ENCODE data around the gene PLCB4.

The PLCB4 gene

GRCh38 chr20:9103955-9104354 is 35.1 kb downstream of the PLCB4 start:
- no peak overlapping the region for H3K4me3 ChIP-seq (ENCODE audit: low read length)
- TF ChIP-seq ZNF274 (IDR thresholded peaks at IDR 0.05; ENCODE audit: low read depth, low read length) = no peak

DNA sequence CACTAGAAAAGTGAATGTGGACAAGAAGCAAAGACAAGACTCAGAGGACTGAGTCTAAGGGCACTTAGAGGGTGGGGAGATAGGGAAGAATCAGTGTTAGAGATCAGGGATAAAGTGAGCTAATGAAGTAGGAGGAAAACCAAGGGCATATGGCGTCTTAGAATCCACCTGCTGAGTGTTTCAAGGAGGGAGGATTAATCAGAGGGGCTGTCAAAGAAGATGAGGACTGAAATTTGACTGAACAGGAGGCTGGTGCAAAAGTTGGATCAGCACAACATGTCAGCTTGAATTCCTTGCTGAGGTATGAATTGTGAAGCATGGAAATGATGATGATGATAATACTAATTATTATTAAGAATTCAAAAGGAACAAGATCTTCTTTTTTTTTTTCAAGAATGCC is 39.4 kb downstream of the PLCB4 start:
- no peak overlapping the region for H3K4me3 ChIP-seq (ENCODE audit: low read length)
- TF ChIP-seq ZNF274 (IDR thresholded peaks at IDR 0.05; ENCODE audit: low read depth, low read length) = no peak

- no peak for TF ChIP-seq ZNF274 (IDR thresholded peaks at IDR 0.05; ENCODE audit: low read depth, low read length)
- no peak overlapping the region for H3K4me3 ChIP-seq (ENCODE audit: low read length)
These were observed 40.7 kb downstream of the PLCB4 start for GRCh38 chr20:9109566-9109965.

GRCh38 chr20:9110365-9110764 is 41.5 kb downstream of the PLCB4 start:
- no peak overlapping the region for H3K4me3 ChIP-seq (ENCODE audit: low read length)
- no peak for TF ChIP-seq ZNF274 (IDR thresholded peaks at IDR 0.05; ENCODE audit: low read depth, low read length)

GRCh38 chr20:9110916-9111432 is 42.1 kb downstream of the PLCB4 start:
- TF ChIP-seq ZNF274 (IDR thresholded peaks at IDR 0.05; ENCODE audit: low read depth, low read length) = no peak
- no peak overlapping the region for H3K4me3 ChIP-seq (ENCODE audit: low read length)

DNA sequence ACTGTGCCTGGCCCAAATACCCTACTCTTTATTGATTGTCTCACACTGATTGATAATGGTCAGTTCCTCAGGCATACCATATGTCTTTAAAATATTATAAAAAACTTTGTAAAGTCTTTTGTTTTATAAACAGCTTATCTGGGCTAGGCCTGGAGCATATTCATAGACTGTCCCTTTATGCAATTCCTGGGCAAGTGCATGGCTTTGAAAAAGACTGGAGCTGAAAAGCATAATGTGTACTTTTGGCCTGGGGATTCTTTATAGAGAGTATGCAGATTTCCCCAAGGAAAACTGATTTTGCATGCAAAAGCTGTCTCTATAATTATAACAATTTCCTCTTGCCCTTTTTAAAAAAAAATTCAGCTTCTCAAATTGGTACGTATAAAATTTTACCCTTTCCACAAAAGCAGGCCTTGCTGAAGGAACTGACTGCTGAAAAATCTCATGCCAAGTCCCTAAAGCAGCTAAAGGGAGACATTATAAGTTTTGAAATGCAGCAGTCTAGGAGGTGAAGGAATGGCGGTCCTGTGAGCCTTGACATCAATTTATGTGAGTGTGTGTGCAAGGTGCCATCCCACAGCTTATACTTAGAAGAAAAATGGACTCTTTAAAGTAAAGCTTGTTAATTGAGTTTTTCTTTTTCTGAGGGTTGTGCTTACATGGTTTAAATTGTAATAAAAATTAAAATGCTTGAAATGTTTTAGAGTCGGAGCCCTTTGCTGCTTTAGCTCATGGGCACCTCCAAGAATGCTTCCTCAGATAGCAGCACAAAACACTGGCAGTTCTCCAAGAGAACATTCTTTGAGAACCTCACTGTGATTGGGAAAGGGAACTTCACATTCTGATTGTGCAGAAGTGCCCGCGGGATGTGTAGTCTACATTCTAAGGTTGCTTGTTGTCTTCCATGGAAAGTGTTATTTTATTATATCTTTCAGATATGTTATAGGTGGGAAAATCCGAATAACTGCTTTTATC is 43.9 kb downstream of the PLCB4 start:
- no peak overlapping the region for H3K4me3 ChIP-seq (ENCODE audit: low read length)
- no peak for TF ChIP-seq ZNF274 (IDR thresholded peaks at IDR 0.05; ENCODE audit: low read depth, low read length)

DNA sequence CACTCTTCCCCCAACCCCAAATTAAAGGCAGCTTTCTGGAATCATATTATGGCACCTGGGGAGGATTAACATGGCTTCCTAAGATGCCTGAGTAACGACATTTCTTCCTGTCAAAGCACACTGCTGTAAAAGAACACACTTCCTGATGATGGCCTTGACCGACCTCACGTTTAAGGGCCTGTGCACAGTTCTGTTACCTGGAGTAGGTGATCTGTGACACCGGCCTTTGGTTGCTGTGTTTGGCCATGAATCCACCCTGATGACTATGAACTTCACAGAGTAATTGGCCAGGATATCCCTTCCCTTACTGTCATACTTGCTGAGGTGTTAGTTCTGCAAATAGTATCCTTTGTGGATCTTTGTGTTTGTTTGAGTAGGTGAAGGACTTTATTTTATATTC is 45.8 kb downstream of the PLCB4 start:
- no peak for TF ChIP-seq ZNF274 (IDR thresholded peaks at IDR 0.05; ENCODE audit: low read depth, low read length)
- H3K4me3 ChIP-seq (ENCODE audit: low read length) = no peak overlapping the region

- no peak for TF ChIP-seq ZNF274 (IDR thresholded peaks at IDR 0.05; ENCODE audit: low read depth, low read length)
- no peak overlapping the region for H3K4me3 ChIP-seq (ENCODE audit: low read length)
These were observed 48.7 kb downstream of the PLCB4 start for GRCh38 chr20:9117548-9117947.

GRCh38 chr20:9119776-9120175 is 50.9 kb downstream of the PLCB4 start:
- TF ChIP-seq ZNF274 (IDR thresholded peaks at IDR 0.05; ENCODE audit: low read depth, low read length) = no peak
- no peak overlapping the region for H3K4me3 ChIP-seq (ENCODE audit: low read length)

DNA sequence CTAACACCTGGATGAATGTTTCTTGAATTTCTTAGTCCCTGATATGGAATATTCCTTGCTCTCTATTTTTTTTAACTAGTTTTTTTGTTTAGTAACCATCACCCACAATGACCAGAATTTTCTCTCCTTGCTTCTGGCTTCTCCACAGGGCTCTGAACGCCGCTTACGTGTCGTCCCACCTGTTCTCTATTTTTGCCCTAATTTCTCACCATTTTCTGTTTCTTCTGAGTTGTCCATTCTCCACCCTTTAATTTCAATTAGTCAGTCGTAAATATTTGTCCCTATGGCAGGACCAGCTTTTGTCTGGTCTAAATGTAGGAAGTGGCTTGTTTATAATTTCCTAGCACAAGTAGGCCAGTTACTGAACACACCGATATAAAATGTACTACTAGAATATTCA is 52.3 kb downstream of the PLCB4 start:
- H3K4me3 ChIP-seq (ENCODE audit: low read length) = no peak overlapping the region
- TF ChIP-seq ZNF274 (IDR thresholded peaks at IDR 0.05; ENCODE audit: low read depth, low read length) = no peak

GRCh38 chr20:9122571-9122970 is 53.7 kb downstream of the PLCB4 start:
- no peak for TF ChIP-seq ZNF274 (IDR thresholded peaks at IDR 0.05; ENCODE audit: low read depth, low read length)
- H3K4me3 ChIP-seq (ENCODE audit: low read length) = no peak overlapping the region

- H3K4me3 ChIP-seq (ENCODE audit: low read length) = no peak overlapping the region
- no peak for TF ChIP-seq ZNF274 (IDR thresholded peaks at IDR 0.05; ENCODE audit: low read depth, low read length)
These were observed 57.6 kb downstream of the PLCB4 start for GRCh38 chr20:9126527-9126926.

- H3K4me3 ChIP-seq (ENCODE audit: low read length) = no peak overlapping the region
- no peak for TF ChIP-seq ZNF274 (IDR thresholded peaks at IDR 0.05; ENCODE audit: low read depth, low read length)
These were observed 59.7 kb downstream of the PLCB4 start for GRCh38 chr20:9128568-9128967.

DNA sequence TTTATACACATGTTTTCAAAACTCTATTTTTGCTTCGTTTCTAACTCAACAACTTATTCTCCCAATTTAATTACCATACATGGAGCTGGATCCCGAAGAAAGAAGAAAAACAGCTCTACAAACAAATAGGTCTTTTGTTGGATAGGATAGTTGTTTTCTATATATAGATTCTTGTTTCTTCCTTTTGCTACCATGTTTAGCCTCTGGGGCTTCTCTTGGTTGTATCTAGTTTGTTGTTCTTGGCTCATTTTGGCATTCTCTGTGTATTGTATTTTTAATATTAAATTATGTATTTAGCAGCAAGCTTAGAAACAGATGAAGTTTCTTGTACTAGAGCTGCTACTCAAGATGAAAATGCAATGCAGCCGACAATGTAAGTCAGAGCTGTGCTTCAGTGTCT is 60.9 kb downstream of the PLCB4 start:
- no peak overlapping the region for H3K4me3 ChIP-seq (ENCODE audit: low read length)
- no peak for TF ChIP-seq ZNF274 (IDR thresholded peaks at IDR 0.05; ENCODE audit: low read depth, low read length)

DNA sequence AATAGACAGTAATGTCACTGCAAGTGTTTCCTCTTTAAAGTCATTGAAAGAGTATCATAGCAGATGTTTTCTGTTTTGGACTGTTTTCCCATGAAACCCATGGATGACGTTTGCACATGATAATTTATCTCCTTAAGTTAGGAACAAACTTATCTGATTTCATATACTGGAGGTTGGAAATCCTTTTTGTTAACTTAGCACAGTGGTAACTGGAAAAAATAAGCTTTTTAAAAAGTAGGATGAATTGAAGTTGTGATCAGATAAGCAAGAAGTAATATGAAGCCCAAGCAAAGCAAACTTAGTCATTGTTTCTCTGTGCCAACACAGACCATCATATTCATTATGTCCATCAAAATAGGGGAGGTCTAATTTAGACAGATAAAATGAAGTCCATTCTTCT is 61.6 kb downstream of the PLCB4 start:
- no peak for TF ChIP-seq ZNF274 (IDR thresholded peaks at IDR 0.05; ENCODE audit: low read depth, low read length)
- H3K4me3 ChIP-seq (ENCODE audit: low read length) = no peak overlapping the region

Data from GM08714 (cell line).